Prostate gland (tissue), 2 donors: ENCODE measurements around the gene RBPJL.

Experiments
- CTCF ChIP-seq, 4 experiments: fragments of 200-600 bp in 2 of 4; fragments of 450-650 bp in 2 of 4; sonication (generic) in 2 of 4; IDR thresholded peaks; 1 replicate in 3 of 4; 2 replicates in 1 of 4; pipeline ENCODE4 v1.5.1; 2016 to 2019; ENCODE audit warnings: antibody characterized with exemption in 4 of 4, mild to moderate bottlenecking in 2 of 4, moderate library complexity in 2 of 4
- POLR2A ChIP-seq: fragments of 450-650 bp; IDR thresholded peaks from one replicate; pipeline ENCODE4 v1.6.1; 2016; ENCODE audit warnings: antibody characterized with exemption, mild to moderate bottlenecking
- POLR2AphosphoS5 ChIP-seq: sonication (generic); formaldehyde crosslinking; IDR thresholded peaks from one replicate; pipeline ENCODE4 v1.6.1; 2017; ENCODE audit warnings: antibody characterized with exemption

GRCh38 chr20:45313065-45313695 is 6.5 kb downstream of the RBPJL start:
- TF ChIP-seq CTCF (IDR thresholded peaks at IDR 0.05) (no peak), POLR2AphosphoS5 (no peak), POLR2A (no peak)
